H1 (cell line): ENCODE data around the gene PHF24. TPM values are rescaled to one million over a fixed set of nuclear protein-coding genes. Genes with fewer than 3 reads are reported as not detected.

ENCODE experiments used
- CTCF ChIA-PET: fragments of 300-600 bp; sonication (Branson Sonifier 250); formaldehyde crosslinking; loops from one replicate; lab custom pipeline; 2021; ENCODE audit not compliant: partially characterized antibody; lab: Charles Lee
- POLR2A ChIA-PET: fragments of 300-600 bp; sonication (Branson Sonifier 250); formaldehyde crosslinking; loops from one replicate; lab custom pipeline; 2021; ENCODE audit warnings: inconsistent platforms; ENCODE audit not compliant: partially characterized antibody; lab: Charles Lee
- DNase-seq, 2 experiments: peaks; one replicate each; pipeline versions ENCODE4 v3.0.0 to v3.0.0-alpha.2; 2010 to 2022; ENCODE audit warnings: low spot score in 2 of 2, low read depth in 1 of 2, mixed read lengths in 1 of 2
- FAIRE-seq: peaks from 2 replicates; lab custom pipeline; 2011; peaks lifted over from hg19 to GRCh38; lab: Jason Lieb, UNC
- H2AFZ ChIP-seq: 2 replicates; pipeline ENCODE4 v1.8.1; 2012; ENCODE audit warnings: low read length, inconsistent platforms
- H2AK5ac ChIP-seq: 2 replicates; pipeline ENCODE4 v1.6.1; 2013; ENCODE audit warnings: low read depth, low read length
- H2BK120ac ChIP-seq: replicated peaks from 2 replicates; pipeline ENCODE3; 2013; ENCODE audit warnings: low read depth, low read length, inconsistent platforms
- H2BK12ac ChIP-seq: 2 replicates; pipeline ENCODE4 v1.6.1; 2013; ENCODE audit warnings: low read depth, low read length
- H2BK15ac ChIP-seq: 2 replicates; pipeline ENCODE4 v1.6.1; 2013; ENCODE audit warnings: low read length
- H2BK20ac ChIP-seq: 2 replicates; pipeline ENCODE4 v1.6.1; 2013; ENCODE audit warnings: low read length
- H2BK5ac ChIP-seq: 2 replicates; pipeline ENCODE4 v1.6.1; 2013; ENCODE audit warnings: low read depth, low read length
- H3K14ac ChIP-seq: 2 replicates; pipeline ENCODE4 v1.6.1; 2013; ENCODE audit warnings: inconsistent platforms; ENCODE audit not compliant: insufficient read length
- H3K18ac ChIP-seq: 2 replicates; pipeline ENCODE4 v1.6.1; 2013; ENCODE audit warnings: low read length; ENCODE audit errors: extremely low read depth
- H3K23ac ChIP-seq: 2 replicates; pipeline ENCODE4 v1.6.1; 2013; ENCODE audit warnings: inconsistent platforms; ENCODE audit not compliant: insufficient read length
- H3K23me2 ChIP-seq: 2 replicates; pipeline ENCODE4 v1.6.1; 2013; ENCODE audit warnings: low read depth, low read length
- H3K27ac ChIP-seq: 2 replicates; pipeline ENCODE4 v1.6.1; 2011; ENCODE audit warnings: low read depth, low read length, inconsistent platforms
- H3K27me3 ChIP-seq, 4 experiments: replicated peaks in 1 of 4; 1 replicate in 1 of 4; 2 replicates in 3 of 4; pipeline versions ENCODE4 v1.6.1 to v1.8.1; 2011 to 2013; ENCODE audit warnings: low read length in 3 of 4, mild to moderate bottlenecking in 3 of 4, inconsistent platforms in 2 of 4, mixed read lengths in 2 of 4, moderate library complexity in 1 of 4; ENCODE audit not compliant: control insufficient read depth in 3 of 4, insufficient read depth in 3 of 4; ENCODE audit errors: extremely low read depth in 1 of 4
- H3K36me3 ChIP-seq, 4 experiments: 2 replicates each; pipeline versions ENCODE4 v1.6.1 to v1.8.1; 2011 to 2013; ENCODE audit warnings: mild to moderate bottlenecking in 4 of 4, low read length in 3 of 4, moderate library complexity in 2 of 4, control low read depth in 1 of 4, inconsistent platforms in 1 of 4; ENCODE audit not compliant: insufficient read depth in 4 of 4, control insufficient read depth in 2 of 4
- H3K4ac ChIP-seq: replicated peaks from 2 replicates; pipeline ENCODE3; 2013; ENCODE audit warnings: low read length, low read depth, mixed read lengths, inconsistent platforms; ENCODE audit not compliant: insufficient read length
- H3K4me1 ChIP-seq, 4 experiments: replicated peaks in 1 of 4; 1 replicate in 1 of 4; 2 replicates in 3 of 4; pipeline versions ENCODE4 v1.6.1 to v1.8.1; 2011 to 2013; ENCODE audit warnings: low read length in 3 of 4, inconsistent platforms in 2 of 4, mixed read lengths in 1 of 4; ENCODE audit not compliant: insufficient read depth in 4 of 4, control insufficient read depth in 3 of 4
- H3K4me2 ChIP-seq, 2 experiments: 2 replicates each; pipeline versions ENCODE4 v1.6.1 to v1.8.1; 2011 to 2013; ENCODE audit warnings: low read depth in 2 of 2, low read length in 2 of 2, control low read depth in 1 of 2, inconsistent platforms in 1 of 2, mild to moderate bottlenecking in 1 of 2; ENCODE audit not compliant: insufficient read depth in 1 of 2
- H3K4me3 ChIP-seq, 4 experiments: fragments of 200-600, 300-600 bp in 1 of 4; sonication (generic), shearing (Covaris generic), sonication (Bioruptor Twin) in 1 of 4; 2 replicates each; pipeline versions ENCODE4 v1.5.1 to v1.8.1; 2011 to 2016; ENCODE audit warnings: low read length in 4 of 4, low read depth in 3 of 4, control low read depth in 2 of 4, inconsistent platforms in 2 of 4, mild to moderate bottlenecking in 2 of 4, mixed read lengths in 1 of 4, moderate library complexity in 1 of 4; ENCODE audit not compliant: insufficient read depth in 2 of 4; ENCODE audit errors: extremely low read depth in 1 of 4
- H3K56ac ChIP-seq: replicated peaks from 2 replicates; pipeline ENCODE3; 2013; ENCODE audit warnings: low read depth, mild to moderate bottlenecking, mixed read lengths, low read length, inconsistent platforms; ENCODE audit not compliant: insufficient read length
- H3K79me1 ChIP-seq: 2 replicates; pipeline ENCODE4 v1.6.1; 2013; ENCODE audit warnings: low read depth, low read length, control low read depth
- H3K79me2 ChIP-seq, 2 experiments: 2 replicates each; pipeline versions ENCODE4 v1.6.1 to v1.8.1; 2012 to 2013; ENCODE audit warnings: low read length in 2 of 2, mild to moderate bottlenecking in 2 of 2, inconsistent platforms in 1 of 2; ENCODE audit not compliant: insufficient read depth in 2 of 2, control insufficient read depth in 1 of 2
- H3K9ac ChIP-seq, 4 experiments: replicated peaks in 1 of 4; 1 replicate in 1 of 4; 2 replicates in 3 of 4; pipeline versions ENCODE4 v1.6.1 to v1.8.1; 2011 to 2013; ENCODE audit warnings: low read depth in 3 of 4, low read length in 3 of 4, control low read depth in 2 of 4, mild to moderate bottlenecking in 2 of 4, moderate library complexity in 2 of 4, inconsistent platforms in 1 of 4; ENCODE audit errors: extremely low read depth in 1 of 4
- H3K9me3 ChIP-seq, 2 experiments: 2 replicates each; pipeline versions ENCODE4 v1.6.1 to v1.8.1; 2012 to 2013; ENCODE audit warnings: mild to moderate bottlenecking in 2 of 2, moderate library complexity in 2 of 2, control low read depth in 1 of 2, inconsistent platforms in 1 of 2, low read depth in 1 of 2, low read length in 1 of 2, mixed read lengths in 1 of 2; ENCODE audit not compliant: insufficient read depth in 2 of 2
- H4K20me1 ChIP-seq, 2 experiments: replicated peaks in 1 of 2; 2 replicates each; pipeline versions ENCODE3 to v1.8.1; 2011 to 2013; ENCODE audit warnings: inconsistent platforms in 2 of 2, low read length in 2 of 2, mild to moderate bottlenecking in 1 of 2; ENCODE audit not compliant: insufficient read depth in 2 of 2, control insufficient read depth in 1 of 2
- H4K5ac ChIP-seq: 2 replicates; pipeline ENCODE4 v1.6.1; 2013; ENCODE audit warnings: low read length, low read depth, mixed read lengths, inconsistent platforms; ENCODE audit not compliant: insufficient read length
- H4K8ac ChIP-seq: 2 replicates; pipeline ENCODE4 v1.8.0; 2013; ENCODE audit warnings: mild to moderate bottlenecking, moderate library complexity, low read length, inconsistent platforms; ENCODE audit not compliant: insufficient read depth; ENCODE audit errors: extremely low read depth
- H4K91ac ChIP-seq: replicated peaks from 2 replicates; pipeline ENCODE3; 2013; ENCODE audit warnings: low read length, mixed read lengths, inconsistent platforms; ENCODE audit not compliant: insufficient read length
- BCL11A ChIP-seq, 2 experiments: IDR thresholded peaks; one replicate each; pipeline ENCODE4 v1.6.1; 2011; ENCODE audit warnings: low read depth in 2 of 2, low read length in 2 of 2, mild to moderate bottlenecking in 2 of 2
- CEBPB ChIP-seq: IDR thresholded peaks from 2 replicates; pipeline ENCODE4 v1.6.1; 2012; ENCODE audit warnings: low read depth, low read length
- EGR1 ChIP-seq: IDR thresholded peaks from 2 replicates; pipeline ENCODE4 v1.6.1; 2011; ENCODE audit warnings: low read depth, low read length, borderline replicate concordance
- HDAC6 ChIP-seq: IDR thresholded peaks from one replicate; pipeline ENCODE4 v1.7.1; 2012; ENCODE audit warnings: low read depth, mild to moderate bottlenecking, inconsistent platforms, low read length, moderate library complexity
- JUND ChIP-seq: IDR thresholded peaks from 2 replicates; pipeline ENCODE4 v1.6.1; 2011; ENCODE audit warnings: mild to moderate bottlenecking, improper control_type of control experiment, low read length
- MAX ChIP-seq: IDR thresholded peaks from 2 replicates; pipeline ENCODE4 v1.6.1; 2012; ENCODE audit warnings: inconsistent platforms
- NANOG ChIP-seq: IDR thresholded peaks from 2 replicates; pipeline ENCODE4 v1.6.1; 2011; ENCODE audit warnings: low read length, low read depth, mild to moderate bottlenecking, inconsistent platforms; ENCODE audit not compliant: insufficient read depth, poor library complexity, severe bottlenecking
- NRF1 ChIP-seq: IDR thresholded peaks from 2 replicates; pipeline ENCODE4 v1.6.1; 2011; ENCODE audit warnings: mild to moderate bottlenecking, low read depth, low read length, improper control_type of control experiment
- POLR2A ChIP-seq, 2 experiments: IDR thresholded peaks; 1 replicate in 1 of 2; 2 replicates in 1 of 2; pipeline ENCODE4 v1.6.1; 2011; ENCODE audit warnings: low read depth in 2 of 2, low read length in 2 of 2, mild to moderate bottlenecking in 2 of 2; ENCODE audit errors: control extremely low read depth in 1 of 2
- SAP30 ChIP-seq: fragments of 300-600 bp; sonication (generic); IDR thresholded peaks from 2 replicates; pipeline ENCODE4 v1.7.1; 2012; ENCODE audit warnings: low read length, moderate library complexity, mild to moderate bottlenecking, inconsistent platforms; ENCODE audit not compliant: insufficient read depth, insufficient replicate concordance
- SP1 ChIP-seq: IDR thresholded peaks from 2 replicates; pipeline ENCODE4 v1.6.1; 2011; ENCODE audit warnings: low read depth, low read length
- TEAD4 ChIP-seq: IDR thresholded peaks from 2 replicates; pipeline ENCODE4 v1.6.1; 2012; ENCODE audit warnings: low read depth, low read length, inconsistent platforms, mixed read lengths
- USF2 ChIP-seq: IDR thresholded peaks from 2 replicates; pipeline ENCODE4 v1.6.1; 2011; ENCODE audit warnings: low read length, improper control_type of control experiment
- WGBS, 2 experiments: shearing (Covaris generic) in 1 of 2; methylation state at CpG; one replicate each; pipeline versions ENCODE4 v1.1.6 to v1.1.7; 2013 to 2015; ENCODE audit warnings: low lambda C conversion rate in 2 of 2, mixed read lengths in 2 of 2, inconsistent platforms in 1 of 2, low coverage in 1 of 2, missing lambda C conversion rate in 1 of 2; ENCODE audit not compliant: insufficient replicate concordance in 2 of 2, insufficient coverage in 1 of 2, insufficient read length in 1 of 2; ENCODE audit errors: extremely low coverage in 1 of 2, missing lambda C conversion rate in 1 of 2; 5-methylcytosine and 5-hydroxymethylcytosine counted together
- polyA plus RNA-seq, 7 experiments: library from polyadenylated mRNA; depleted of rRNA in 3 of 7; stranded (reverse) in 5 of 7; unstranded in 2 of 7; fragments of >200 nt in 5 of 7; fragments of 200-250 nt in 2 of 7; gene quantifications; 1 replicate in 5 of 7; 2 replicates in 1 of 7; 4 replicates in 1 of 7; pipeline versions ENCODE4 v1.2.1 to v1.2.3, GENCODE V29; 2011 to 2013; ENCODE audit warnings: missing spikeins in 2 of 7, mixed read lengths in 2 of 7
- total RNA-seq: library from RNA; stranded (reverse); fragmentation: NEBNext Ultra II Directional; extraction: Animal tissue kit (Norgen Biotek cat#: 25700); gene quantifications from 2 replicates; pipeline ENCODE4 v1.2.1, GENCODE V29; 2021

The PHF24 gene
- total and polyA plus RNA-seq, 2 of the 8 experiments (the other 6 are each of a cell fraction or from before 2014, with no cell fraction given) = 0.29 to 0.35 TPM

GRCh38 chr9:34958411-34958982, 412 bp downstream of the PHF24 start:
- Histone ChIP-seq H3K23me2 (no peaks in the 10 kb centered on the region; the same call in 1 of the 2 replicates), H3K4ac (no peak overlapping the region), H2BK120ac (no peak overlapping the region), H3K56ac (no peak overlapping the region), H2BK12ac (no peak overlapping the region), H3K9me3 (no peaks in the 10 kb centered on the region), H4K91ac (no peak overlapping the region), H4K8ac (peak overlapping the region; percentile 75; the same call in 1 of the 2 replicates), H2AFZ (no peak overlapping the region), H3K79me1 (no peaks in the 10 kb centered on the region), H3K4me1 (peaks cover 0 to 4% (median 3%) of the 10 kb centered on the region in 4 experiments), H2BK5ac (no peak overlapping the region), H2AK5ac (no peak overlapping the region), H3K4me2 (peak overlapping the region; percentile 71), H4K5ac (no peak overlapping the region), H3K18ac (no peak overlapping the region), H2BK20ac (no peak overlapping the region), H3K9ac (no peak overlapping the region), H3K23ac (no peak overlapping the region), H3K27ac (no peak overlapping the region), H4K20me1 (no peaks in the 10 kb centered on the region), H3K36me3 (no peaks in the 10 kb centered on the region), H3K27me3 (peaks cover 1 to 22% (median 9%) of the 10 kb centered on the region in 4 experiments; a peak in 6 of 7 replicates), H3K79me2 (no peaks in the 10 kb centered on the region), H2BK15ac (no peak overlapping the region), H3K4me3 (peak overlapping the region; percentile 22 to 67 (median 40); a peak in 7 of 8 replicates), H3K14ac (no peak overlapping the region)
- WGBS, 2 experiments = 12% methylated on average over 21 of the region's 21 CpGs; no CpG with 5 or more reads in 1 of the 2 experiments
- CTCF ChIA-PET = interaction anchor here (2.0 kb wide), 1 partner anchor 27 kb away, joined by 9 read pairs; no protein-coding TSS in a partner anchor
- FAIRE-seq (no peak), DNase-seq (no peak)
- POLR2A ChIA-PET = no interaction called here
- TF ChIP-seq SP1 (no peak), BCL11A (IDR thresholded peaks at IDR 0.05; ENCODE audit: low read depth in 2 of 2, low read length in 2 of 2) (no peak), NANOG (no peak), JUND (no peak), POLR2A (IDR thresholded peaks at IDR 0.05; ENCODE audit: control extremely low read depth in 1 of 2, low read depth in 2 of 2, low read length in 2 of 2) (no peak), HDAC6 (no peak), SAP30 (no peak), MAX (no peak), NRF1 (no peak), EGR1 (no peak), CEBPB (no peak), USF2 (no peak), TEAD4 (no peak)
